Measurements from ENCODE around the gene EFNA4. TPM values are rescaled to one million over a fixed set of nuclear protein-coding genes. Genes with fewer than 3 reads are reported as not detected.

The EFNA4 gene
- total RNA-seq, 2 donors from 2014 or later = 15.9 to 17.9 TPM

DNA sequence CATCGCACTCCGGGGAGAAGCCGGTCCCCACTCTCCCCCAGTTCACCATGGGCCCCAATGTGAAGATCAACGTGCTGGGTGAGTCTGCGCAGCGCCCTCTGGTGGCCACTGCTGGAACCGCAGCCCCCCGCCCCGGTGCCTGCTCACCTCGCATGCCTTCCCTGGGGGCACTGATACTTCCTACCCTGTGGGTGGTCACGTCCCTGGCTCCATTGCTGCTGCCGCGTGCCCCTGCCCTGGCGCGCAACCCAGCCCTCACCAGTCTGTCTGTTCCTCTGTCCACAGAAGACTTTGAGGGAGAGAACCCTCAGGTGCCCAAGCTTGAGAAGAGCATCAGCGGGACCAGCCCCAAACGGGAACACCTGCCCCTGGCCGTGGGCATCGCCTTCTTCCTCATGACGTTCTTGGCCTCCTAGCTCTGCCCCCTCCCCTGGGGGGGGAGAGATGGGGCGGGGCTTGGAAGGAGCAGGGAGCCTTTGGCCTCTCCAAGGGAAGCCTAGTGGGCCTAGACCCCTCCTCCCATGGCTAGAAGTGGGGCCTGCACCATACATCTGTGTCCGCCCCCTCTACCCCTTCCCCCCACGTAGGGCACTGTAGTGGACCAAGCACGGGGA is 22.7 kb downstream of the EFNA4 start:
- DNase-seq = peak; percentile 95
- no peak overlapping the region for H3K9ac ChIP-seq (ENCODE audit: extremely low read depth, low read length, poor library complexity, severe bottlenecking)
- peaks cover under 1% of the 10 kb centered on the region for H3K4me1 ChIP-seq (ENCODE audit: control insufficient read depth, insufficient read depth, low read length)
- peaks cover 33% of the 10 kb centered on the region for H3K27me3 ChIP-seq (ENCODE audit: control insufficient read depth, insufficient read depth, low read length, poor library complexity, severe bottlenecking)
- H3K9me3 ChIP-seq (ENCODE audit: control insufficient read depth, low read length) = no peaks in the 10 kb centered on the region
- Mint-ChIP-seq H3K36me3 (ENCODE audit: low read depth) (no peaks in the 10 kb centered on the region), H3K27ac (no peak overlapping the region), H3K9me3 (no peaks in the 10 kb centered on the region), H3K4me3 (peak overlapping the region; percentile 88), H3K27me3 (ENCODE audit: insufficient read depth) (peaks cover 47% of the 10 kb centered on the region), H3K4me1 (peaks cover 12% of the 10 kb centered on the region)
- 19 to 20% methylated on average over 15 to 23 of the region's 24 CpGs for WGBS, 2 experiments (ENCODE audit: insufficient coverage in 1 of 2, insufficient read length in 1 of 2)
- H3K27ac ChIP-seq (ENCODE audit: low read depth, low read length) = no peak overlapping the region
- H3K36me3 ChIP-seq (ENCODE audit: control insufficient read depth, insufficient read depth, low read length) = no peaks in the 10 kb centered on the region
- TF ChIP-seq, protein P1, sequence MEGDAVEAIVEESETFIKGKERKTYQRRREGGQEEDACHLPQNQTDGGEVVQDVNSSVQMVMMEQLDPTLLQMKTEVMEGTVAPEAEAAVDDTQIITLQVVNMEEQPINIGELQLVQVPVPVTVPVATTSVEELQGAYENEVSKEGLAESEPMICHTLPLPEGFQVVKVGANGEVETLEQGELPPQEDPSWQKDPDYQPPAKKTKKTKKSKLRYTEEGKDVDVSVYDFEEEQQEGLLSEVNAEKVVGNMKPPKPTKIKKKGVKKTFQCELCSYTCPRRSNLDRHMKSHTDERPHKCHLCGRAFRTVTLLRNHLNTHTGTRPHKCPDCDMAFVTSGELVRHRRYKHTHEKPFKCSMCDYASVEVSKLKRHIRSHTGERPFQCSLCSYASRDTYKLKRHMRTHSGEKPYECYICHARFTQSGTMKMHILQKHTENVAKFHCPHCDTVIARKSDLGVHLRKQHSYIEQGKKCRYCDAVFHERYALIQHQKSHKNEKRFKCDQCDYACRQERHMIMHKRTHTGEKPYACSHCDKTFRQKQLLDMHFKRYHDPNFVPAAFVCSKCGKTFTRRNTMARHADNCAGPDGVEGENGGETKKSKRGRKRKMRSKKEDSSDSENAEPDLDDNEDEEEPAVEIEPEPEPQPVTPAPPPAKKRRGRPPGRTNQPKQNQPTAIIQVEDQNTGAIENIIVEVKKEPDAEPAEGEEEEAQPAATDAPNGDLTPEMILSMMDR (conservative IDR thresholded peaks at IDR 0.05) = peak; percentile 99
- no peak overlapping the region for H3K4me3 ChIP-seq (ENCODE audit: low read length)

DNA sequence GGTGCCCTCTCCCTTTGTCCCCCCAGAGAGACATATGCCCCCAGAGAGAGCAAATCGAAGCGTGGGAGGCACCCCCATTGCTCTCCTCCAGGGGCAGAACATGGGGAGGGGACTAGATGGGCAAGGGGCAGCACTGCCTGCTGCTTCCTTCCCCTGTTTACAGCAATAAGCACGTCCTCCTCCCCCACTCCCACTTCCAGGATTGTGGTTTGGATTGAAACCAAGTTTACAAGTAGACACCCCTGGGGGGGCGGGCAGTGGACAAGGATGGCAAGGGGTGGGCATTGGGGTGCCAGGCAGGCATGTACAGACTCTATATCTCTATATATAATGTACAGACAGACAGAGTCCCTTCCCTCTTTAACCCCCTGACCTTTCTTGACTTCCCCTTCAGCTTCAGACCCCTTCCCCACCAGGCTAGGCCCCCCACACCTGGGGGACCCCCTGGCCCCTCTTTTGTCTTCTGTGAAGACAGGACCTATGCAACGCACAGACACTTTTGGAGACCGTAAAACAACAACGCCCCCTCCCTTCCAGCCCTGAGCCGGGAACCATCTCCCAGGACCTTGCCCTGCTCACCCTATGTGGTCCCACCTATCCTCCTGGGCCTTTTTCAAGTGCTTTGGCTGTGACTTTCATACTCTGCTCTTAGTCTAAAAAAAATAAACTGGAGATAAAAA is 23.5 kb downstream of the EFNA4 start:
- Histone ChIP-seq H3K9me3 (ENCODE audit: control insufficient read depth, low read length) (no peaks in the 10 kb centered on the region), H3K36me3 (ENCODE audit: control insufficient read depth, insufficient read depth, low read length) (no peaks in the 10 kb centered on the region), H3K27ac (ENCODE audit: low read depth, low read length) (no peak overlapping the region), H3K27me3 (ENCODE audit: control insufficient read depth, insufficient read depth, low read length, poor library complexity, severe bottlenecking) (peaks cover 28% of the 10 kb centered on the region), H3K4me1 (ENCODE audit: control insufficient read depth, insufficient read depth, low read length) (peaks cover 2% of the 10 kb centered on the region), H3K4me3 (ENCODE audit: low read length) (no peak overlapping the region), H3K9ac (ENCODE audit: extremely low read depth, low read length, poor library complexity, severe bottlenecking) (no peak overlapping the region)
- TF ChIP-seq, protein P1 (conservative IDR thresholded peaks at IDR 0.05) = no peak
- WGBS, 2 experiments (ENCODE audit: insufficient coverage in 1 of 2, insufficient read length in 1 of 2) = 65 to 83% methylated on average over 4 to 8 of the region's 8 CpGs
- peaks cover 47% of the 10 kb centered on the region for H3K27me3 Mint-ChIP-seq (ENCODE audit: insufficient read depth)
- peaks cover 9% of the 10 kb centered on the region for H3K4me1 Mint-ChIP-seq
- H3K27ac Mint-ChIP-seq = no peak overlapping the region
- H3K4me3 Mint-ChIP-seq = no peak overlapping the region
- H3K9me3 Mint-ChIP-seq = no peaks in the 10 kb centered on the region
- DNase-seq = no peak
- no peaks in the 10 kb centered on the region for H3K36me3 Mint-ChIP-seq (ENCODE audit: low read depth)

DNA sequence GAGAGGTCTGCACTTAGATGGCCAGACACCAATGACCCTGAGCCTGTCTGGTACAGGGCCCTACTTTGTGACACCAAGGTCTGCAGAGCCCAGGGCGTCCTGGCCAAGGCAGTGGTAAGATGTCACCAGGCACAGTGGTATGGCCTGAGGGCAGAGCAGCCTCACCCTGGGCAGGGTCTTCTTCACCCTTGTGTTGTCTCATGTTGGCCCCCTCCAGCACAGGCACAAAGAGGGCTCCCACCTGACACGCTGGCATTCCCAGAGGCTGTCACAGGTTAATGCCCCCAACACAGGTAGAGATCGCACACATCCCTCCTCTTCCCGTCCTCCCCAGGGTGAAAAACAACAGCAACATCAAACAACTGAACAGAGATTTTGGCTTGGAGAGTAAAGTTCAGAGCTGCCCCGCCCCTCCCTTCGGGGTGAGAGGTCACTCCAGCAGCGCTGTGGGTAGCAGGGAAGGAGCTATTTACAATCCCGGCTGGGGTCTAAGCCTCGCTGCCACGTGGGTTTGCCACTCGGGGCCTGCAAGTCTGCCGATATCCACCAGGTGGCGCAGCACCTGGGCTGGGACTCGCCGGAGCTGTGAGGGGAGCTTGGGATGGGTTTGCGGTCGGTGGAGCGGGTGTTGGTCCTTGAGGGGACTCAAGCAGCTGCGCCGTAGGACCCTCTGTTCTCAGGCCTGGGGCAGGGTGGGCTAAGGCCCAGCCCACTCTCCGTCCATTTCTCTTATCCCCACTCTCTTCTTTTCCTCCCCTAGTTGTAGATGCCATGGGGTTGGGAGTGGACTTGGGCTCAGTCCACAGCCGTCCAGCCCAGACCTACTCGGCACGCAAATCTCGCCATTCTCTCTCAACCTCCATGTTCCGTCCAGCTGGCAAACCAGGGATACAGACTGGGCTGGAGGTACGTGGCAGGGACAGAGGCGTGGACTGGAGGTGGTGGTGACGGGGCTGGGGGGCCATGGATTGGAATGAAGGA is 27.8 kb downstream of the EFNA4 start:
- no peak overlapping the region for H3K9ac ChIP-seq (ENCODE audit: extremely low read depth, low read length, poor library complexity, severe bottlenecking)
- H3K27ac Mint-ChIP-seq = no peak overlapping the region

More for the DNA sequence above, 27.8 kb downstream of the EFNA4 start:
- H3K27me3 ChIP-seq (ENCODE audit: control insufficient read depth, insufficient read depth, low read length, poor library complexity, severe bottlenecking) = peaks cover 22% of the 10 kb centered on the region
- H3K27ac ChIP-seq (ENCODE audit: low read depth, low read length) = no peak overlapping the region
- WGBS, 2 experiments (ENCODE audit: insufficient coverage in 1 of 2, insufficient read length in 1 of 2) = 30 to 42% methylated on average over 10 to 29 of the region's 29 CpGs
- no peak overlapping the region for H3K4me3 Mint-ChIP-seq
- no peaks in the 10 kb centered on the region for H3K36me3 ChIP-seq (ENCODE audit: control insufficient read depth, insufficient read depth, low read length)
- no peak overlapping the region for H3K4me3 ChIP-seq (ENCODE audit: low read length)
- TF ChIP-seq, protein P1 (conservative IDR thresholded peaks at IDR 0.05) = peak; percentile 99
- no peaks in the 10 kb centered on the region for H3K9me3 ChIP-seq (ENCODE audit: control insufficient read depth, low read length)
- peaks cover 3% of the 10 kb centered on the region for H3K4me1 Mint-ChIP-seq
- no peaks in the 10 kb centered on the region for H3K36me3 Mint-ChIP-seq (ENCODE audit: low read depth)
- peaks cover 48% of the 10 kb centered on the region for H3K27me3 Mint-ChIP-seq (ENCODE audit: insufficient read depth)
- no peaks in the 10 kb centered on the region for H3K9me3 Mint-ChIP-seq
- DNase-seq = peak; percentile 98
- H3K4me1 ChIP-seq (ENCODE audit: control insufficient read depth, insufficient read depth, low read length) = peaks cover 2% of the 10 kb centered on the region
